Osteoblast (primary cell): ENCODE results near the gene MATN1. TPM values are rescaled to one million over a fixed set of nuclear protein-coding genes. Genes with fewer than 3 reads are reported as not detected.

Source experiments
- DNase-seq: peaks from one replicate; pipeline ENCODE4 v3.0.0; 2011; ENCODE audit warnings: low spot score, mixed read lengths; ENCODE audit not compliant: insufficient read length; ENCODE audit errors: missing footprints
- H2AFZ ChIP-seq: 2 replicates; pipeline ENCODE4 v1.6.0; 2011; ENCODE audit warnings: mild to moderate bottlenecking, low read length
- H3K27ac ChIP-seq: 2 replicates; pipeline ENCODE4 v1.5.1; 2011; ENCODE audit warnings: mild to moderate bottlenecking, low read depth, low read length, moderate library complexity
- H3K27me3 ChIP-seq: 2 replicates; pipeline ENCODE4 v1.6.0; 2012; ENCODE audit warnings: mild to moderate bottlenecking, control low read depth, inconsistent platforms, low read length, moderate library complexity; ENCODE audit not compliant: insufficient read depth
- H3K36me3 ChIP-seq: 2 replicates; pipeline ENCODE4 v1.5.1; 2011; ENCODE audit warnings: mild to moderate bottlenecking, low read length, control low read depth, moderate library complexity; ENCODE audit not compliant: insufficient read depth
- H3K4me1 ChIP-seq: 2 replicates; pipeline ENCODE4 v1.5.1; 2011; ENCODE audit warnings: mild to moderate bottlenecking, low read length, control low read depth, moderate library complexity; ENCODE audit not compliant: insufficient read depth
- H3K4me2 ChIP-seq: 2 replicates; pipeline ENCODE4 v1.6.0; 2011; ENCODE audit warnings: mild to moderate bottlenecking, low read length; ENCODE audit not compliant: insufficient read depth
- H3K4me3 ChIP-seq: fragments of 200-600 bp; sonication (generic); 3 replicates; pipeline ENCODE4 v1.5.1; 2012; ENCODE audit warnings: mild to moderate bottlenecking, low read length, inconsistent platforms; ENCODE audit not compliant: insufficient read depth
- H3K79me2 ChIP-seq: 2 replicates; pipeline ENCODE4 v1.6.0; 2012; ENCODE audit warnings: mild to moderate bottlenecking, low read length, control low read depth, inconsistent platforms; ENCODE audit not compliant: insufficient read depth
- H3K9me3 ChIP-seq: 2 replicates; pipeline ENCODE4 v1.5.1; 2011; ENCODE audit warnings: low read depth, low read length, control low read depth
- H4K20me1 ChIP-seq: 2 replicates; pipeline ENCODE4 v1.6.0; 2012; ENCODE audit warnings: mild to moderate bottlenecking, low read length, control low read depth; ENCODE audit not compliant: insufficient read depth
- CTCF ChIP-seq: IDR thresholded peaks from 2 replicates; pipeline ENCODE4 v1.5.1; 2011; ENCODE audit warnings: mild to moderate bottlenecking, low read depth, low read length, moderate library complexity; ENCODE audit errors: extremely low read depth
- total RNA-seq: library from RNA; depleted of rRNA; stranded (reverse); fragments of >200 nt; gene quantifications from 2 replicates; pipeline ENCODE4 v1.2.3, GENCODE V29; 2012

The MATN1 gene
- total RNA-seq, 1 donor: not detected

DNA sequence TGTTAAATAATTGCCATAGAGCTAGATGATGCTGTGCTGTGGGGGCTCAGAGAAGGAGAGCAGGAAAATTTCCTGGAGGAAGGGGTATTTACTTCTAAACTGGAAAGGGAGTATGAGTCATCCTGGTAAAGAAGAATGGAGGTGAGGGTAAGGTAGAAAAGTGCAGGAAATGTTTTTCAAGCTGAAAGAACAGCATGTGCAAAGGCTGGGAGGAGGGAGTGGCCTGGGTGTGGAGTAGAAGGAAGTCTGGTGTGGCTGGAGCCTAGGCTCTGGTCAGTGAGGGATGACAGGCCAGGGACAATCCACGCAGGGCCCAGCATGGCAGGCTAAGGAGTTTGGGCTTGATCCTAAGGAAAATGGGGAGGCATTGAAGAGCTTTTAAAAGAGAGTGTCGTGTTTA, 45.9 kb downstream of the MATN1 start:
- peaks cover 10% of the 10 kb centered on the region for H3K27me3 ChIP-seq
- no peaks in the 10 kb centered on the region for H3K9me3 ChIP-seq
- H3K4me1 ChIP-seq: peaks cover 4% of the 10 kb centered on the region
- no peak for TF ChIP-seq CTCF
- H3K27ac ChIP-seq: no peak overlapping the region
- H3K4me3 ChIP-seq: no peak overlapping the region
- H4K20me1 ChIP-seq: no peaks in the 10 kb centered on the region
- H3K36me3 ChIP-seq: no peaks in the 10 kb centered on the region
- no peak for DNase-seq
- H3K4me2 ChIP-seq: no peak overlapping the region
- H3K79me2 ChIP-seq: no peaks in the 10 kb centered on the region
- H2AFZ ChIP-seq: no peak overlapping the region

GRCh38 chr1:30675761-30676160, 47.6 kb downstream of the MATN1 start:
- Histone ChIP-seq H3K4me1 (peaks cover 12% of the 10 kb centered on the region), H3K79me2 (no peaks in the 10 kb centered on the region), H4K20me1 (no peaks in the 10 kb centered on the region), H3K4me3 (no peak overlapping the region), H3K27ac (peak overlapping the region; percentile 45), H2AFZ (no peak overlapping the region), H3K9me3 (no peaks in the 10 kb centered on the region), H3K27me3 (peaks cover 3% of the 10 kb centered on the region), H3K4me2 (no peak overlapping the region), H3K36me3 (no peaks in the 10 kb centered on the region)
- TF ChIP-seq CTCF: no peak
- DNase-seq: peak; percentile 69

DNA sequence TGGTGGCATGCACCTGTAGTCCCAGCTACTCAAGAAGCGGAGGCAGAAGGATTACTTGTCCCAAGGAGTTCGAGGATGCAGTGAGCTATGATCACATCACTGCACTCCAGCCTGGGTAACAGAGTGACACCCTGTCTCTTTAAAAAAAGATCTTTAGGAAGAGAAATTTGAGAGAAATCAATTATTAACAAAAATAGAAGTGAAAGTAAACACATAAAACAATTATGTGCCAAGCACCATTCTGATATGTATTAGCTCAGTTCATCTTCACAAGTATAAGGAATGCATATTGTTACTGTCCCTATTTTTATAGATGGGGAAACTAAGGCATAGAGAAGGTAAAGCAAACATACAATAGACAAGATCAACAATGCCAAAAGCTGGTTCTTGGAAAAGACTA, 48.1 kb downstream of the MATN1 start:
- no peak overlapping the region for H2AFZ ChIP-seq
- H3K4me1 ChIP-seq: peaks cover 17% of the 10 kb centered on the region
- no peak for DNase-seq
- no peak overlapping the region for H3K4me2 ChIP-seq
- H3K27ac ChIP-seq: peak overlapping the region; percentile 45
- H3K4me3 ChIP-seq: no peak overlapping the region
- H3K36me3 ChIP-seq: no peaks in the 10 kb centered on the region
- no peaks in the 10 kb centered on the region for H3K79me2 ChIP-seq
- H4K20me1 ChIP-seq: no peaks in the 10 kb centered on the region
- no peak for TF ChIP-seq CTCF
- H3K27me3 ChIP-seq: peaks cover 3% of the 10 kb centered on the region
- H3K9me3 ChIP-seq: no peaks in the 10 kb centered on the region

DNA sequence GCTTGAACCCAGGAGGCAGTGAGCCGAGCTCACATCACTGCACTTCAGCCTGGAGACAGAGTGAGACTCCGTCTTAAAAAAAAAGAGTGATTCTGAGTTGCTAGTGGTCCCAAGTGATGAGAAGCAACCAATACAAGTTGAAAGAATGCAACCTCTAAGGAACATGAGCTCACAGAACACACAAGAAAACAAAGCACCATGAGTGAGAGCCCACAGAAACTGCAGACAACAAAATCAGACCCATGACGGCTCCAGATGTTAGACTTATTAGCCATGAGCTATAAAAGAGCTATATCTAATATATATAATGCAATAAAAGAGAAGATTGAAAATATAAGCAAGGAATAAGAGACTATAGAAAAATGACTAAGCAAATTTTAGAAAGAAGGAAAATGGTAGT, 50.0 kb downstream of the MATN1 start:
- Histone ChIP-seq H4K20me1 (no peaks in the 10 kb centered on the region), H3K27me3 (peaks cover under 1% of the 10 kb centered on the region), H3K4me1 (peaks cover 35% of the 10 kb centered on the region), H2AFZ (no peak overlapping the region), H3K79me2 (no peaks in the 10 kb centered on the region), H3K27ac (no peak overlapping the region), H3K9me3 (no peaks in the 10 kb centered on the region), H3K4me2 (no peak overlapping the region), H3K4me3 (no peak overlapping the region), H3K36me3 (no peaks in the 10 kb centered on the region)
- no peak for DNase-seq
- TF ChIP-seq CTCF: no peak
